AG04450 (cell line): Measurements from ENCODE around the gene MADD. TPM values are rescaled to one million over a fixed set of nuclear protein-coding genes. Genes with fewer than 3 reads are reported as not detected.

Experiments used
- CTCF ChIA-PET: fragments of 300-600, 350-600 bp; formaldehyde crosslinking; extraction: SDS; loops from one replicate; lab custom pipeline; 2022; ENCODE audit warnings: antibody characterized with exemption, inconsistent platforms; lab: Charles Lee
- POLR2A ChIA-PET: fragments of 350-600 bp; formaldehyde crosslinking; extraction: SDS; loops from one replicate; lab custom pipeline; 2021; ENCODE audit warnings: antibody characterized with exemption, inconsistent platforms; lab: Yijun Ruan, JAX
- DNase-seq: peaks from one replicate; pipeline ENCODE4 v3.0.0-alpha.2; 2011; ENCODE audit warnings: low read depth, low spot score
- H3K27ac ChIP-seq: one replicate; pipeline ENCODE4 v1.5.1; 2012; ENCODE audit warnings: low read depth, low read length, control low read depth
- H3K27me3 ChIP-seq: one replicate; pipeline ENCODE4 v1.6.0; 2012; ENCODE audit warnings: low read length; ENCODE audit not compliant: control insufficient read depth, insufficient read depth
- H3K4me3 ChIP-seq: 2 replicates; pipeline ENCODE4 v1.5.1; 2011; ENCODE audit warnings: mild to moderate bottlenecking, low read depth, low read length, control low read depth
- H3K9me3 ChIP-seq: 2 replicates; pipeline ENCODE4 v1.5.1; 2012; ENCODE audit warnings: low read length; ENCODE audit not compliant: control insufficient read depth, insufficient read depth
- polyA plus RNA-seq: library from polyadenylated mRNA; depleted of rRNA; stranded (reverse); fragments of >200 nt; gene quantifications from 2 replicates; pipeline ENCODE4 v1.2.3, GENCODE V29; 2011; rRNA removed
- TF ChIP-seq, protein P1 (sequence below): IDR thresholded peaks from 2 replicates; pipeline ENCODE4 v1.5.1; 2011; ENCODE audit warnings: low read depth, low read length, control low read depth, inconsistent platforms

The MADD gene
- polyA plus RNA-seq, 1 experiment: 10.5 TPM

DNA sequence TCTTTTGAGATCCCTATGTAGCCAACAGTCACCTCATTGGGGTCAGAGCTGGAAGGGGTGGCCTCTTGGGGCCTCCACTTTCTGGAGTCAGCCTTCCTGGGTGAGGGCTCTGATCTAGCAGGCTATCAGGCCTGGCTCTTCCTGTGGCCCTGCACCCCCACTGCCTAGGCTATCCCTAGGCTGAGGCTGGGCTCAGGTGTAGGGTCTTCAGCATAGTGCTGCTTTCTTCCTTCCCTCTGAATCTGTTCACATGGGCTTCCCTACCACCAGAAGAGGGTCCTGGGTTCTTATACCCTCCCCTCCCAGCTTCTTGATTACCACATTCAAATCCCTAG lies 108.9 kb downstream of the MADD start:
- ChIA-PET POLR2A (no interaction called here), CTCF (no interaction called here)

DNA sequence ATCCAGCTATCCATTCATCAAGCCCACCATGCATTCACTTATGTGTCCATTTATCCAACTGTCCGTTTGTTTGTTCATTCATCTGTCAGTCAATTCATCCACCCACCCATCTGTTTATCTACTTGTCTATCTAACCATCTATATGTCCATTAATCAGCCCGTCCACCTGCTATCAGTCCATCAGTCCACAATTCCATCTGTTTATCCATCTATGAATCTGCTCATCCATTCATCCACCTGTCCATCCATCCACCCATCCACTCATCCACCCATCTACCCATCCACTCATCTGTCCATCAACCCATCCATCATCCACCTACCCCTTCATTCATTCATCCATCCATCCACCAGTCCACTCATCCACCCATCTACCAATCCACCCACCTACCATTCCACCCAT lies 109.4 kb downstream of the MADD start:
- Histone ChIP-seq H3K27ac (no peak overlapping the region), H3K27me3 (no peaks in the 10 kb centered on the region), H3K9me3 (no peaks in the 10 kb centered on the region; the same call in 1 of the 2 replicates), H3K4me3 (no peak overlapping the region)
- CTCF ChIA-PET: no interaction called here
- no peak for DNase-seq
- POLR2A ChIA-PET: no interaction called here
- TF ChIP-seq, protein P1, sequence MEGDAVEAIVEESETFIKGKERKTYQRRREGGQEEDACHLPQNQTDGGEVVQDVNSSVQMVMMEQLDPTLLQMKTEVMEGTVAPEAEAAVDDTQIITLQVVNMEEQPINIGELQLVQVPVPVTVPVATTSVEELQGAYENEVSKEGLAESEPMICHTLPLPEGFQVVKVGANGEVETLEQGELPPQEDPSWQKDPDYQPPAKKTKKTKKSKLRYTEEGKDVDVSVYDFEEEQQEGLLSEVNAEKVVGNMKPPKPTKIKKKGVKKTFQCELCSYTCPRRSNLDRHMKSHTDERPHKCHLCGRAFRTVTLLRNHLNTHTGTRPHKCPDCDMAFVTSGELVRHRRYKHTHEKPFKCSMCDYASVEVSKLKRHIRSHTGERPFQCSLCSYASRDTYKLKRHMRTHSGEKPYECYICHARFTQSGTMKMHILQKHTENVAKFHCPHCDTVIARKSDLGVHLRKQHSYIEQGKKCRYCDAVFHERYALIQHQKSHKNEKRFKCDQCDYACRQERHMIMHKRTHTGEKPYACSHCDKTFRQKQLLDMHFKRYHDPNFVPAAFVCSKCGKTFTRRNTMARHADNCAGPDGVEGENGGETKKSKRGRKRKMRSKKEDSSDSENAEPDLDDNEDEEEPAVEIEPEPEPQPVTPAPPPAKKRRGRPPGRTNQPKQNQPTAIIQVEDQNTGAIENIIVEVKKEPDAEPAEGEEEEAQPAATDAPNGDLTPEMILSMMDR: no peak

More for the DNA sequence above, 108.9 kb downstream of the MADD start:
- DNase-seq: no peak
- no peak overlapping the region for H3K4me3 ChIP-seq
- H3K27me3 ChIP-seq: no peaks in the 10 kb centered on the region
- no peak overlapping the region for H3K27ac ChIP-seq
- H3K9me3 ChIP-seq: no peaks in the 10 kb centered on the region; the same call in 1 of the 2 replicates
- TF ChIP-seq, protein P1: no peak

Other genes starting within 250 kb of the MADD start
- gene ARFGAP2, start 93.3 kb upstream of the MADD start, polyA plus RNA-seq: 38.6 and 44.4 TPM in 2 replicates
- 15.3 and 19.7 TPM in 2 replicates for gene PACSIN3, start 83.7 kb upstream of the MADD start, polyA plus RNA-seq
- 47.3 and 48.1 TPM in 2 replicates for gene DDB2, start 55.2 kb upstream of the MADD start, polyA plus RNA-seq
- 20.8 and 25.1 TPM in 2 replicates for gene ACP2, start 21.3 kb upstream of the MADD start, polyA plus RNA-seq
- 21.9 and 27.2 TPM in 2 replicates for gene NR1H3, start 12.1 kb upstream of the MADD start, polyA plus RNA-seq
- not detected in 2 replicates for gene MYBPC3, start 82.6 kb downstream of the MADD start, polyA plus RNA-seq
- gene SPI1, start 108.4 kb downstream of the MADD start, polyA plus RNA-seq: not detected in 2 replicates
- 54.4 and 65.9 TPM in 2 replicates for gene SLC39A13, start 138.5 kb downstream of the MADD start, polyA plus RNA-seq
- gene PSMC3, start 156.3 kb downstream of the MADD start, polyA plus RNA-seq: 211 and 290 TPM in 2 replicates
- gene RAPSN, start 179.0 kb downstream of the MADD start, polyA plus RNA-seq: 0.09 TPM in 1 of 2 replicates, not detected in the other